HCT116 (cell line): ENCODE measurements around the gene PXN. TPM values are rescaled to one million over a fixed set of nuclear protein-coding genes. Genes with fewer than 3 reads are reported as not detected.

Source experiments
- ATAC-seq: fragments of 200-7000 bp; cut with Tn5 transposase; 2 replicates; pipeline ENCODE4 v1.9.1; 2020; ENCODE audit warnings: mild to moderate bottlenecking, moderate library complexity
- BruUV-seq: library from RNA; stranded (reverse); fragments of 400-500 nt; replicated peaks from 2 replicates; lab custom pipeline; 2021; lab: Mats Ljungman, UMichigan
- CTCF ChIA-PET: fragments of 300-600 bp; sonication (Branson Sonifier 250); formaldehyde crosslinking; loops from one replicate; lab custom pipeline; 2021; ENCODE audit warnings: antibody characterized with exemption; lab: Charles Lee
- POLR2A ChIA-PET: fragments of 300-600, 350-600 bp; sonication (Branson Sonifier 250); formaldehyde crosslinking; loops from one replicate; lab custom pipeline; 2021; ENCODE audit warnings: antibody characterized with exemption; lab: Charles Lee
- RAD21 ChIA-PET, 2 experiments: fragments of 300-600 bp; sonication (Branson Sonifier 250); formaldehyde crosslinking; loops; one replicate each; lab custom pipeline; 2023; ENCODE audit warnings: low total read pairs in 2 of 2; ENCODE audit not compliant: uncharacterized antibody in 2 of 2, unreplicated experiment in 2 of 2, low non-redundant PET in 1 of 2; lab: Charles Lee
- DNase-seq: peaks from one replicate; pipeline ENCODE4 v3.0.0-alpha.2; 2010; ENCODE audit warnings: low read depth, low spot score
- H2AFZ ChIP-seq: fragments of 200-600 bp; shearing (Covaris generic), sonication (generic); 2 replicates; pipeline ENCODE4 v1.6.1; 2017; ENCODE audit warnings: low read depth, mixed run types, mixed read lengths, antibody characterized with exemption, low read length; ENCODE audit not compliant: poor library complexity, severe bottlenecking
- H3K27ac ChIP-seq: 2 replicates; pipeline ENCODE4 v1.5.1; 2012; ENCODE audit warnings: low read depth, low read length
- H3K27me3 ChIP-seq: fragments of 200-600 bp; sonication (generic); 2 replicates; pipeline ENCODE4 v1.6.1; 2016; ENCODE audit warnings: mixed run types, low read length, mixed read lengths; ENCODE audit not compliant: insufficient read depth
- H3K36me3 ChIP-seq, 2 experiments: fragments of 200-500 bp in 1 of 2; fragments of 200-600 bp in 1 of 2; sonication (Bioruptor generic) in 1 of 2; sonication (generic) in 1 of 2; 2 replicates each; pipeline versions ENCODE4 v1.5.1 to v1.6.1; 2014 to 2016; ENCODE audit warnings: low read length in 2 of 2, inconsistent platforms in 1 of 2, mixed read lengths in 1 of 2, mixed run types in 1 of 2; ENCODE audit not compliant: insufficient read depth in 2 of 2, control insufficient read depth in 1 of 2
- H3K4me1 ChIP-seq, 2 experiments: fragments of 200-600 bp in 1 of 2; sonication (generic) in 1 of 2; 2 replicates each; pipeline versions ENCODE4 v1.5.1 to v1.6.1; 2012 to 2017; ENCODE audit warnings: low read length in 2 of 2, inconsistent platforms in 1 of 2, mild to moderate bottlenecking in 1 of 2, mixed read lengths in 1 of 2, mixed run types in 1 of 2, moderate library complexity in 1 of 2; ENCODE audit not compliant: insufficient read depth in 2 of 2, control insufficient read depth in 1 of 2
- H3K4me2 ChIP-seq: fragments of 200-600 bp; sonication (generic); 2 replicates; pipeline ENCODE4 v1.6.1; 2017; ENCODE audit warnings: mixed run types, low read length, mixed read lengths
- H3K4me3 ChIP-seq, 2 experiments: fragments of 200-600 bp in 1 of 2; sonication (generic) in 1 of 2; replicated peaks in 1 of 2; 2 replicates each; pipeline ENCODE4 v1.5.1; 2011 to 2016; ENCODE audit warnings: low read length in 2 of 2, control low read depth in 1 of 2, low read depth in 1 of 2, mild to moderate bottlenecking in 1 of 2, mixed read lengths in 1 of 2, mixed run types in 1 of 2
- H3K79me2 ChIP-seq: fragments of 200-600 bp; sonication (generic); 2 replicates; pipeline ENCODE4 v1.6.1; 2017; ENCODE audit warnings: mild to moderate bottlenecking, mixed run types, low read length, moderate library complexity, mixed read lengths; ENCODE audit not compliant: insufficient read depth
- H3K9ac ChIP-seq: fragments of 200-600 bp; sonication (generic); 2 replicates; pipeline ENCODE4 v1.6.1; 2016; ENCODE audit warnings: low read length, mixed read lengths
- H3K9me2 ChIP-seq: fragments of 200-600 bp; sonication (generic), shearing (Covaris generic); 2 replicates; pipeline ENCODE4 v1.6.1; 2017; ENCODE audit warnings: mixed run types, mild to moderate bottlenecking, moderate library complexity; ENCODE audit not compliant: insufficient read depth
- H3K9me3 ChIP-seq, 2 experiments: fragments of 200-500 bp in 1 of 2; fragments of 200-600 bp in 1 of 2; sonication (Bioruptor generic) in 1 of 2; sonication (generic) in 1 of 2; 2 replicates each; pipeline ENCODE4 v1.6.1; 2014 to 2017; ENCODE audit warnings: low read length in 2 of 2, mixed read lengths in 2 of 2, inconsistent platforms in 1 of 2, low read depth in 1 of 2, mild to moderate bottlenecking in 1 of 2, mixed run types in 1 of 2, moderate library complexity in 1 of 2; ENCODE audit not compliant: control insufficient read depth in 1 of 2, insufficient read depth in 1 of 2
- H4K20me1 ChIP-seq: fragments of 200-600 bp; sonication (generic), shearing (Covaris generic); 2 replicates; pipeline ENCODE4 v1.6.1; 2017; ENCODE audit warnings: mixed run types, mild to moderate bottlenecking, moderate library complexity; ENCODE audit not compliant: insufficient read depth
- CBX3 ChIP-seq: IDR thresholded peaks from 2 replicates; pipeline ENCODE4 v1.6.1; 2012; ENCODE audit warnings: low read depth
- CEBPB ChIP-seq: IDR thresholded peaks from 2 replicates; pipeline ENCODE4 v1.6.1; 2012; ENCODE audit warnings: low read depth
- EGR1 ChIP-seq: IDR thresholded peaks from 2 replicates; pipeline ENCODE4 v1.6.1; 2012; ENCODE audit warnings: low read depth
- EZH2 ChIP-seq: fragments of 200-600 bp; sonication (generic); IDR thresholded peaks from 2 replicates; pipeline ENCODE4 v1.6.1; 2017; ENCODE audit warnings: antibody characterized with exemption, mixed run types
- EZH2phosphoT487 ChIP-seq: fragments of 200-600 bp; IDR thresholded peaks from 2 replicates; pipeline ENCODE4 v1.6.1; 2018; ENCODE audit warnings: antibody characterized with exemption, borderline replicate concordance
- FOSL1 ChIP-seq: IDR thresholded peaks from 2 replicates; pipeline ENCODE4 v1.6.1; 2012; ENCODE audit warnings: low read depth
- JUND ChIP-seq: IDR thresholded peaks from 2 replicates; pipeline ENCODE4 v1.6.1; 2012
- POLR2A ChIP-seq: IDR thresholded peaks from 2 replicates; pipeline ENCODE4 v1.7.0; 2011; ENCODE audit warnings: borderline replicate concordance; ENCODE audit not compliant: insufficient read depth, insufficient read length; ENCODE audit errors: extremely low read depth
- POLR2AphosphoS5 ChIP-seq: IDR thresholded peaks from 2 replicates; pipeline ENCODE4 v1.6.1; 2011; ENCODE audit warnings: mild to moderate bottlenecking, low read depth, low read length, moderate library complexity
- RAD21 ChIP-seq: IDR thresholded peaks from 2 replicates; pipeline ENCODE4 v1.6.1; 2012; ENCODE audit warnings: low read depth, mild to moderate bottlenecking
- SIN3A ChIP-seq: IDR thresholded peaks from 2 replicates; pipeline ENCODE4 v1.6.1; 2012; ENCODE audit warnings: low read depth
- SRF ChIP-seq: IDR thresholded peaks from 2 replicates; pipeline ENCODE4 v1.6.1; 2012; ENCODE audit warnings: low read depth
- TCF7L2 ChIP-seq: IDR thresholded peaks from 2 replicates; pipeline ENCODE4 v1.7.0; 2011; ENCODE audit warnings: borderline replicate concordance, inconsistent platforms; ENCODE audit not compliant: insufficient read depth, insufficient read length; ENCODE audit errors: extremely low read depth
- YY1 ChIP-seq: IDR thresholded peaks from 2 replicates; pipeline ENCODE4 v1.6.1; 2011; ENCODE audit warnings: low read length, low read depth, moderate library complexity, mild to moderate bottlenecking; ENCODE audit not compliant: insufficient replicate concordance; ENCODE audit errors: extremely low read depth
- ZFX ChIP-seq: fragments of 450-650 bp; IDR thresholded peaks from 2 replicates; pipeline ENCODE4 v1.6.1; 2017
- ZNF274 ChIP-seq: fragments of 200-500 bp; sonication (Bioruptor generic); IDR thresholded peaks from 2 replicates; pipeline ENCODE4 v1.6.1; 2014; ENCODE audit warnings: mild to moderate bottlenecking, low read depth, low read length, inconsistent platforms
- intact Hi-C: fragments of 100-400 bp; cut with micrococcal nuclease; formaldehyde crosslinking; loops from 2 replicates; pipeline ENCODE4 v1.10.0; 2022
- total RNA-seq: library from RNA; stranded (reverse); gene quantifications from one replicate; pipeline ENCODE4 v1.2.1, GENCODE V29; 2021; ENCODE audit not compliant: unreplicated experiment
- TF ChIP-seq, protein P1 (sequence below), 3 experiments: fragments of 200-600 bp in 1 of 3; sonication (generic) in 1 of 3; IDR thresholded peaks in 2 of 3; conservative IDR thresholded peaks in 1 of 3; 2 replicates each; pipeline ENCODE4 v1.5.1; 2012 to 2017; ENCODE audit warnings: low read depth in 2 of 3, low read length in 2 of 3, antibody characterized with exemption in 1 of 3, borderline replicate concordance in 1 of 3, control low read depth in 1 of 3, mild to moderate bottlenecking in 1 of 3, mixed read lengths in 1 of 3, mixed run types in 1 of 3, moderate library complexity in 1 of 3; ENCODE audit not compliant: insufficient read depth in 1 of 3
- TF ChIP-seq, protein P2 (sequence below): IDR thresholded peaks from 2 replicates; pipeline ENCODE4 v1.6.1; 2012; ENCODE audit warnings: low read depth
- TF ChIP-seq, protein P3 (sequence below): IDR thresholded peaks from 2 replicates; pipeline ENCODE4 v1.6.1; 2012
- TF ChIP-seq, protein P4 (sequence below): IDR thresholded peaks from 2 replicates; pipeline ENCODE4 v1.6.1; 2012

The PXN gene
- total RNA-seq, 1 experiment from 2014 or later: 211 TPM

DNA sequence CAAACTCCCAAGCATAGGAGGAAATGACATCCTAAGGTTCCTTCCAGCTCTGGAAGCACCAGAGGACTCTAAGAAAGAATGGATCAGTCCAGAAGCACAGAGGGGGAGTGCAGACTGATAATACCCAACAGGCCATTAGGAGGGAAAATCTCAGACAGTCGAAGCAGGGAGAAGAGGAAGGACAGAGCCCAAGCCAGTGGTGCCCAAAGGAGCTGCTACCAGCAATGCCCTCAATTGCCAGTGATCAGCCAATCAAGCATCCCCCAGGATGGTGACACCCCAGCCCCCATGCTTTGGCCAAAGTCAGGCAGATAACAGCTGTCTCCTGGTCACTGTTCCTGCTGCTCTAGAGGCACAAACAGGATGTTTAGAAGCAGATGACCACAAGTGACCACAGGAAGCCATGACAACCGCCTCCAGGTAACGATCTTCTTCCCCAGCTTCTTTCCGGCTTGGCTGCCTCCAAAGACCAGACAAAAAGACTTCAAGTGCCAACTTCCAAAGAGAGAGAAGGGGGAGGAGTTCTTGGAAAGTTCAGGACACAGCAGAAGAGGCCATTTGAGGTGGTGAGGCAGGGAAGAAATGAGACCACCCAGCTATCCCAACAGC lies 16.2 kb downstream of the PXN start:
- H3K79me2 ChIP-seq: peaks cover 99% of the 10 kb centered on the region
- H3K4me1 ChIP-seq: peaks cover 53 to 84% of the 10 kb centered on the region in 2 experiments
- DNase-seq (no peak), ATAC-seq (no peak)
- CTCF ChIA-PET: interaction anchor here (1.4 to 5.0 kb wide), 4 partner anchors 10 to 21 kb away, joined by 4 to 21 read pairs (median 10); partner anchors contain the start of gene PXN
- intact Hi-C loops: no loop called here
- no peaks in the 10 kb centered on the region for H3K9me2 ChIP-seq
- no TSS peak for BruUV-seq
- POLR2A ChIA-PET: interaction anchor here (0.9 to 3.5 kb wide), 6 partner anchors 11 to 48 kb away, joined by 3 to 27 read pairs (median 16); partner anchors contain the start of genes RNU4-1, RNU4-2 and RPLP0
- H2AFZ ChIP-seq: no peak overlapping the region
- H3K27me3 ChIP-seq: no peaks in the 10 kb centered on the region
- no peak overlapping the region for H3K4me3 ChIP-seq
- peak overlapping the region; percentile 48 for H3K4me2 ChIP-seq
- TF ChIP-seq YY1: no peak
- no peak for TF ChIP-seq POLR2AphosphoS5
- TF ChIP-seq POLR2A: no peak
- no peak for TF ChIP-seq SRF
- no peak for TF ChIP-seq EZH2
- no peak for TF ChIP-seq ZFX
- TF ChIP-seq, protein P1, sequence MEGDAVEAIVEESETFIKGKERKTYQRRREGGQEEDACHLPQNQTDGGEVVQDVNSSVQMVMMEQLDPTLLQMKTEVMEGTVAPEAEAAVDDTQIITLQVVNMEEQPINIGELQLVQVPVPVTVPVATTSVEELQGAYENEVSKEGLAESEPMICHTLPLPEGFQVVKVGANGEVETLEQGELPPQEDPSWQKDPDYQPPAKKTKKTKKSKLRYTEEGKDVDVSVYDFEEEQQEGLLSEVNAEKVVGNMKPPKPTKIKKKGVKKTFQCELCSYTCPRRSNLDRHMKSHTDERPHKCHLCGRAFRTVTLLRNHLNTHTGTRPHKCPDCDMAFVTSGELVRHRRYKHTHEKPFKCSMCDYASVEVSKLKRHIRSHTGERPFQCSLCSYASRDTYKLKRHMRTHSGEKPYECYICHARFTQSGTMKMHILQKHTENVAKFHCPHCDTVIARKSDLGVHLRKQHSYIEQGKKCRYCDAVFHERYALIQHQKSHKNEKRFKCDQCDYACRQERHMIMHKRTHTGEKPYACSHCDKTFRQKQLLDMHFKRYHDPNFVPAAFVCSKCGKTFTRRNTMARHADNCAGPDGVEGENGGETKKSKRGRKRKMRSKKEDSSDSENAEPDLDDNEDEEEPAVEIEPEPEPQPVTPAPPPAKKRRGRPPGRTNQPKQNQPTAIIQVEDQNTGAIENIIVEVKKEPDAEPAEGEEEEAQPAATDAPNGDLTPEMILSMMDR (IDR thresholded peaks at IDR 0.05 in 2 of 3, conservative IDR thresholded peaks at IDR 0.05 in 1 of 3; ENCODE audit: borderline replicate concordance in 1 of 3, insufficient read depth in 1 of 3, low read depth in 2 of 3, low read length in 2 of 3): no peak
- TF ChIP-seq CEBPB: no peak
- TF ChIP-seq EZH2phosphoT487: no peak
- TF ChIP-seq FOSL1: no peak
- TF ChIP-seq, protein P2, sequence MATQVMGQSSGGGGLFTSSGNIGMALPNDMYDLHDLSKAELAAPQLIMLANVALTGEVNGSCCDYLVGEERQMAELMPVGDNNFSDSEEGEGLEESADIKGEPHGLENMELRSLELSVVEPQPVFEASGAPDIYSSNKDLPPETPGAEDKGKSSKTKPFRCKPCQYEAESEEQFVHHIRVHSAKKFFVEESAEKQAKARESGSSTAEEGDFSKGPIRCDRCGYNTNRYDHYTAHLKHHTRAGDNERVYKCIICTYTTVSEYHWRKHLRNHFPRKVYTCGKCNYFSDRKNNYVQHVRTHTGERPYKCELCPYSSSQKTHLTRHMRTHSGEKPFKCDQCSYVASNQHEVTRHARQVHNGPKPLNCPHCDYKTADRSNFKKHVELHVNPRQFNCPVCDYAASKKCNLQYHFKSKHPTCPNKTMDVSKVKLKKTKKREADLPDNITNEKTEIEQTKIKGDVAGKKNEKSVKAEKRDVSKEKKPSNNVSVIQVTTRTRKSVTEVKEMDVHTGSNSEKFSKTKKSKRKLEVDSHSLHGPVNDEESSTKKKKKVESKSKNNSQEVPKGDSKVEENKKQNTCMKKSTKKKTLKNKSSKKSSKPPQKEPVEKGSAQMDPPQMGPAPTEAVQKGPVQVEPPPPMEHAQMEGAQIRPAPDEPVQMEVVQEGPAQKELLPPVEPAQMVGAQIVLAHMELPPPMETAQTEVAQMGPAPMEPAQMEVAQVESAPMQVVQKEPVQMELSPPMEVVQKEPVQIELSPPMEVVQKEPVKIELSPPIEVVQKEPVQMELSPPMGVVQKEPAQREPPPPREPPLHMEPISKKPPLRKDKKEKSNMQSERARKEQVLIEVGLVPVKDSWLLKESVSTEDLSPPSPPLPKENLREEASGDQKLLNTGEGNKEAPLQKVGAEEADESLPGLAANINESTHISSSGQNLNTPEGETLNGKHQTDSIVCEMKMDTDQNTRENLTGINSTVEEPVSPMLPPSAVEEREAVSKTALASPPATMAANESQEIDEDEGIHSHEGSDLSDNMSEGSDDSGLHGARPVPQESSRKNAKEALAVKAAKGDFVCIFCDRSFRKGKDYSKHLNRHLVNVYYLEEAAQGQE: no peak
- no peak for TF ChIP-seq ZNF274
- TF ChIP-seq TCF7L2: no peak
- no peak for TF ChIP-seq JUND
- TF ChIP-seq, protein P3, sequence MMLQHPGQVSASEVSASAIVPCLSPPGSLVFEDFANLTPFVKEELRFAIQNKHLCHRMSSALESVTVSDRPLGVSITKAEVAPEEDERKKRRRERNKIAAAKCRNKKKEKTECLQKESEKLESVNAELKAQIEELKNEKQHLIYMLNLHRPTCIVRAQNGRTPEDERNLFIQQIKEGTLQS: no peak
- no peak for TF ChIP-seq SIN3A
- no peak for TF ChIP-seq RAD21
- no peak for TF ChIP-seq EGR1
- TF ChIP-seq, protein P4, sequence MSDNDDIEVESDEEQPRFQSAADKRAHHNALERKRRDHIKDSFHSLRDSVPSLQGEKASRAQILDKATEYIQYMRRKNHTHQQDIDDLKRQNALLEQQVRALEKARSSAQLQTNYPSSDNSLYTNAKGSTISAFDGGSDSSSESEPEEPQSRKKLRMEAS: no peak
- TF ChIP-seq CBX3: no peak
- RAD21 ChIA-PET: interaction anchor here in 1 of 2 experiments (0.9 kb wide), 1 partner anchor 21 kb away, joined by 3 read pairs; no protein-coding TSS in a partner anchor
- H3K9me3 ChIP-seq: no peaks in the 10 kb centered on the region
- peak overlapping the region; percentile 72 for H3K27ac ChIP-seq
- H3K9ac ChIP-seq: peak overlapping the region; percentile 5; the same call in 1 of the 2 replicates
- H4K20me1 ChIP-seq: peaks cover 9% of the 10 kb centered on the region; the same call in 1 of the 2 replicates
- H3K36me3 ChIP-seq: peaks cover 3 to 5% of the 10 kb centered on the region in 2 experiments; a peak in 2 of 4 replicates
